Midbrain (tissue), 1 donor: ENCODE data around the gene DDX1.

Source experiments
- DNase-seq: peaks from one replicate; lab custom pipeline; 2025; lab: John Stamatoyannopoulos, UW

DDX1 gene

GRCh38 chr2:15646661-15647060 lies 55.0 kb downstream of the DDX1 start:
- DNase-seq, result no peak

GRCh38 chr2:15647622-15648590 lies 56.2 kb downstream of the DDX1 start:
- DNase-seq, result no peak

GRCh38 chr2:15648593-15649525 lies 57.2 kb downstream of the DDX1 start:
- no peak for DNase-seq

GRCh38 chr2:15649561-15650255 lies 58.0 kb downstream of the DDX1 start:
- DNase-seq, result no peak

- DNase-seq, result no peak
These were observed 59.1 kb downstream of the DDX1 start for GRCh38 chr2:15650616-15651366.

- no peak for DNase-seq
These were observed 59.7 kb downstream of the DDX1 start for GRCh38 chr2:15651367-15651727.

- DNase-seq, result no peak
These were observed 60.6 kb downstream of the DDX1 start for GRCh38 chr2:15652252-15652651.

- no peak for DNase-seq
These were observed 61.1 kb downstream of the DDX1 start for GRCh38 chr2:15652801-15653200.

- DNase-seq, result no peak
These were observed 62.4 kb downstream of the DDX1 start for GRCh38 chr2:15653806-15654726.

- DNase-seq, result no peak
These were observed 63.0 kb downstream of the DDX1 start for GRCh38 chr2:15654727-15655073.

GRCh38 chr2:15655123-15655887 lies 63.6 kb downstream of the DDX1 start:
- no peak for DNase-seq

- no peak for DNase-seq
These were observed 64.4 kb downstream of the DDX1 start for GRCh38 chr2:15656090-15656489.

GRCh38 chr2:15657759-15658158 lies 66.1 kb downstream of the DDX1 start:
- DNase-seq, result no peak

GRCh38 chr2:15658911-15659310 lies 67.2 kb downstream of the DDX1 start:
- DNase-seq, result no peak

GRCh38 chr2:15660491-15661294 lies 69.0 kb downstream of the DDX1 start:
- no peak for DNase-seq

GRCh38 chr2:15661295-15661569 lies 69.6 kb downstream of the DDX1 start:
- no peak for DNase-seq

- no peak for DNase-seq
These were observed 70.4 kb downstream of the DDX1 start for GRCh38 chr2:15662026-15662425.

- no peak for DNase-seq
These were observed 70.9 kb downstream of the DDX1 start for GRCh38 chr2:15662579-15662978.

GRCh38 chr2:15663802-15664201 lies 72.1 kb downstream of the DDX1 start:
- no peak for DNase-seq
